Mesenchymal stem cell (in vitro differentiated cells and primary cell): ENCODE results near the gene BEST1.
A peak's percentile ranks its signal among the peaks of the same experiment; 100 is the strongest.
"Not testable (repeated sequence)": the region's sequence is repeated elsewhere in the genome, so short reads cannot be mapped to it uniquely, and the experiment has no call there.

Experiments used
- DNase-seq: peaks from one replicate; pipeline ENCODE4 v3.0.0-alpha.2; 2013
- H2AFZ ChIP-seq: one replicate; pipeline ENCODE4 v1.6.1; 2013; ENCODE audit warnings: low read depth, mild to moderate bottlenecking, control low read depth, inconsistent platforms, low read length, moderate library complexity
- H2AK5ac ChIP-seq: 2 replicates; pipeline ENCODE4 v1.6.1; 2013; ENCODE audit warnings: low read length, moderate library complexity, mild to moderate bottlenecking, inconsistent platforms; ENCODE audit not compliant: severe bottlenecking
- H2BK120ac ChIP-seq: one replicate; pipeline ENCODE4 v1.6.1; 2013; ENCODE audit warnings: low read depth, mild to moderate bottlenecking, inconsistent platforms, low read length, moderate library complexity
- H2BK12ac ChIP-seq, 2 experiments: one replicate each; pipeline ENCODE4 v1.6.1; 2013; ENCODE audit warnings: inconsistent platforms in 2 of 2, low read length in 2 of 2, mild to moderate bottlenecking in 2 of 2, moderate library complexity in 2 of 2, control low read depth in 1 of 2
- H2BK15ac ChIP-seq: one replicate; pipeline ENCODE4 v1.6.1; 2013; ENCODE audit warnings: mild to moderate bottlenecking, low read depth, inconsistent platforms; ENCODE audit not compliant: poor library complexity, severe bottlenecking
- H2BK5ac ChIP-seq: 2 replicates; pipeline ENCODE4 v1.6.1; 2013; ENCODE audit warnings: low read depth, mild to moderate bottlenecking, low read length, control low read depth, inconsistent platforms; ENCODE audit not compliant: poor library complexity, severe bottlenecking
- H3K14ac ChIP-seq, 2 experiments: one replicate each; pipeline ENCODE4 v1.6.1; 2013; ENCODE audit warnings: inconsistent platforms in 2 of 2, low read length in 2 of 2, control low read depth in 1 of 2, mild to moderate bottlenecking in 1 of 2, moderate library complexity in 1 of 2
- H3K18ac ChIP-seq, 2 experiments: one replicate each; pipeline ENCODE4 v1.6.1; 2013; ENCODE audit warnings: inconsistent platforms in 2 of 2, low read length in 2 of 2, control low read depth in 1 of 2, low read depth in 1 of 2, mild to moderate bottlenecking in 1 of 2
- H3K23ac ChIP-seq, 2 experiments: one replicate each; pipeline ENCODE4 v1.6.1; 2013; ENCODE audit warnings: inconsistent platforms in 2 of 2, low read length in 2 of 2, mild to moderate bottlenecking in 2 of 2, moderate library complexity in 2 of 2, control low read depth in 1 of 2
- H3K27ac ChIP-seq: 2 replicates; pipeline ENCODE4 v1.5.1; 2013; ENCODE audit warnings: mild to moderate bottlenecking, moderate library complexity, low read length, control low read depth, inconsistent platforms; ENCODE audit not compliant: poor library complexity, severe bottlenecking
- H3K27me3 ChIP-seq, 2 experiments: 2 replicates each; pipeline versions ENCODE4 v1.6.1 to v1.7.0; 2013; ENCODE audit warnings: low read length in 2 of 2, mild to moderate bottlenecking in 2 of 2, moderate library complexity in 2 of 2, control low read depth in 1 of 2, inconsistent platforms in 1 of 2; ENCODE audit not compliant: control insufficient read depth in 1 of 2, insufficient read depth in 1 of 2
- H3K36me3 ChIP-seq, 2 experiments: 2 replicates each; pipeline versions ENCODE4 v1.6.1 to v1.7.0; 2013; ENCODE audit warnings: low read length in 2 of 2, control low read depth in 1 of 2, inconsistent platforms in 1 of 2, low read depth in 1 of 2, mild to moderate bottlenecking in 1 of 2; ENCODE audit not compliant: insufficient read depth in 2 of 2, control insufficient read depth in 1 of 2
- H3K4ac ChIP-seq, 2 experiments: one replicate each; pipeline ENCODE4 v1.6.1; 2013; ENCODE audit warnings: inconsistent platforms in 2 of 2, low read length in 2 of 2, mild to moderate bottlenecking in 2 of 2, moderate library complexity in 2 of 2, control low read depth in 1 of 2, low read depth in 1 of 2
- H3K4me1 ChIP-seq: 2 replicates; pipeline ENCODE4 v1.6.1; 2013; ENCODE audit warnings: low read depth, low read length, control low read depth; ENCODE audit not compliant: control insufficient read depth, insufficient read depth
- H3K4me2 ChIP-seq: 2 replicates; pipeline ENCODE4 v1.6.1; 2013; ENCODE audit warnings: low read length, mild to moderate bottlenecking, inconsistent platforms; ENCODE audit not compliant: poor library complexity, severe bottlenecking
- H3K4me3 ChIP-seq, 2 experiments: 2 replicates each; pipeline versions ENCODE4 v1.5.1 to v1.7.0; 2013; ENCODE audit warnings: low read length in 2 of 2, mild to moderate bottlenecking in 2 of 2, control low read depth in 1 of 2, low read depth in 1 of 2; ENCODE audit not compliant: insufficient read depth in 1 of 2
- H3K79me1 ChIP-seq: replicated peaks from 2 replicates; pipeline ENCODE4 v1.6.1; 2013; ENCODE audit warnings: mild to moderate bottlenecking, control low read depth, low read length, inconsistent platforms; ENCODE audit not compliant: poor library complexity, severe bottlenecking
- H3K9ac ChIP-seq: 2 replicates; pipeline ENCODE4 v1.7.0; 2013; ENCODE audit warnings: mild to moderate bottlenecking, low read length, moderate library complexity
- H3K9me3 ChIP-seq: 2 replicates; pipeline ENCODE4 v1.7.0; 2013; ENCODE audit warnings: mild to moderate bottlenecking, low read length; ENCODE audit not compliant: control insufficient read depth
- H4K8ac ChIP-seq: one replicate; pipeline ENCODE4 v1.6.1; 2013; ENCODE audit warnings: inconsistent platforms, mild to moderate bottlenecking, low read length, moderate library complexity
- H4K91ac ChIP-seq: one replicate; pipeline ENCODE4 v1.6.1; 2013; ENCODE audit warnings: mild to moderate bottlenecking, low read length, inconsistent platforms
- WGBS: methylation state at CpG from one replicate; pipeline ENCODE4 v1.1.7; 2013; ENCODE audit warnings: mixed read lengths; 5-methylcytosine and 5-hydroxymethylcytosine counted together

Gene BEST1

GRCh38 chr11:61963016-61963281 is 12.8 kb downstream of the BEST1 start:
- Histone ChIP-seq H2AFZ (no peak overlapping the region), H3K36me3 (peaks cover 18 to 58% of the 10 kb centered on the region in 2 experiments), H3K14ac (no peak overlapping the region), H2BK12ac (peak overlapping the region in 1 of 2 experiments; percentile 29), H3K4me1 (peaks cover 23% of the 10 kb centered on the region), H3K27ac (no peak overlapping the region), H3K9me3 (no peaks in the 10 kb centered on the region), H4K91ac (no peak overlapping the region), H2BK15ac (no peak overlapping the region), H3K9ac (peak overlapping the region; percentile 99), H3K4me2 (no peak overlapping the region), H2BK5ac (no peak overlapping the region), H2AK5ac (peak overlapping the region; percentile 37), H3K4ac (no peak overlapping the region), H3K18ac (peak overlapping the region; percentile 11 to 21), H3K79me1 (peaks cover 2% of the 10 kb centered on the region), H2BK120ac (no peak overlapping the region), H3K23ac (no peak overlapping the region), H3K4me3 (no peak overlapping the region), H4K8ac (peak overlapping the region; percentile 27), H3K27me3 (no peaks in the 10 kb centered on the region)
- peak; percentile 67 for DNase-seq
- 100% methylated on average over 3 of the region's 3 CpGs for WGBS

DNA sequence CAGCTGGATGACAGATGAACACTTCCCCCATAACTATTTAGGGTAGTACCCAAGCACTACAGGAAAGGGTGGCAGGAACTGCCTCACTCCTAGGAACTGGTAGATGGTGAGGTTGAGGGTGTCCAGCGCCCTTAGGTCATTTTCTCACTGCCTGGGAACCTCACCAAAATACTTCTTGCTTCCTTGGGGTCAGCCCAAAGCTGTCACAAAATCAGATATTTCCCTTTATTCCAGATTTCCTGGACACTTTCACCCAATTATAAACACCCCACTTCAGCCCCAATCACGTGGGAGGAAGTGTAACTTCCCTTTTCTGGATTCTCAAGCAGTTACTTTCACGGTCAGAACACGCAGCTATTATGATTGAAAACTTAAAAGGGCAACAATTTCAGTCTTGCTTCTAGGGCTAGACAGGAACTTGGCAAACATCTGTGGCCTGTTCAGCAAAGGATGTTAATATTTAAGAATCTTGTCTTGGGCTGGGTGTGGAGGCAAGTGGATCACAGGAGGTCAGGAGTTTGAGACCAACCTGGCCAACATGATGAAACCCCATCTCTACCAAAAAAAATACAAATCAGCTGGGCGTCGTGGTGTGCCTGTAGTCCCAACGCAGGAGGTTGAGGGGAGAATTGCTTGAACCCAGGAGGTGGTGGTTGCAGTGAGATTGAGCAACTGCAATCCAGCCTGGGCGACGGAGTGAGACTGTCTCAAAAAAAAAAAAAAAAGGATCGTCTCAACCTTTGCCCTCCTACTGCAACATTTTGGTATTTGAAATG is 13.3 kb downstream of the BEST1 start:
- no peak overlapping the region for H3K23ac ChIP-seq
- H3K27me3 ChIP-seq, result no peaks in the 10 kb centered on the region
- H4K8ac ChIP-seq, result peak overlapping the region; percentile 27
- no peak overlapping the region for H2BK15ac ChIP-seq
- peaks cover 27% of the 10 kb centered on the region for H3K4me1 ChIP-seq
- no peak overlapping the region for H4K91ac ChIP-seq
- H3K4ac ChIP-seq, result no peak overlapping the region
- peak overlapping the region; percentile 37 for H2AK5ac ChIP-seq
- H3K9me3 ChIP-seq, result no peaks in the 10 kb centered on the region
- H3K27ac ChIP-seq, result no peak overlapping the region
- peak overlapping the region; percentile 11 to 21 for H3K18ac ChIP-seq
- H2AFZ ChIP-seq, result no peak overlapping the region
- H3K4me3 ChIP-seq, result peak overlapping the region in 1 of 2 experiments; percentile 90
- H3K9ac ChIP-seq, result peak overlapping the region; percentile 99
- H2BK5ac ChIP-seq, result no peak overlapping the region
- H3K79me1 ChIP-seq, result peaks cover 6% of the 10 kb centered on the region
- H3K36me3 ChIP-seq, result peaks cover 15 to 53% of the 10 kb centered on the region in 2 experiments
- H2BK120ac ChIP-seq, result no peak overlapping the region
- no peak overlapping the region for H3K14ac ChIP-seq
- peak overlapping the region in 1 of 2 experiments; percentile 29 for H2BK12ac ChIP-seq
- WGBS, result 76% methylated on average over 10 of the region's 10 CpGs
- DNase-seq, result no peak
- H3K4me2 ChIP-seq, result no peak overlapping the region

GRCh38 chr11:61964058-61964665 is 14.0 kb downstream of the BEST1 start:
- H2BK15ac ChIP-seq, result no peak overlapping the region
- H3K4me1 ChIP-seq, result peaks cover 29% of the 10 kb centered on the region
- 100% methylated on average over 2 of the region's 4 CpGs for WGBS
- no peak overlapping the region for H2BK5ac ChIP-seq
- no peak overlapping the region for H2BK12ac ChIP-seq
- no peaks in the 10 kb centered on the region for H3K27me3 ChIP-seq
- no peak overlapping the region for H3K4ac ChIP-seq
- H4K8ac ChIP-seq, result no peak overlapping the region
- peak; percentile 42 for DNase-seq
- no peaks in the 10 kb centered on the region for H3K9me3 ChIP-seq
- peak overlapping the region; percentile 99 for H3K9ac ChIP-seq
- H3K79me1 ChIP-seq, result peaks cover 8% of the 10 kb centered on the region
- H3K36me3 ChIP-seq, result peaks cover 15 to 46% of the 10 kb centered on the region in 2 experiments
- H2AK5ac ChIP-seq, result no peak overlapping the region
- H3K14ac ChIP-seq, result no peak overlapping the region
- H2AFZ ChIP-seq, result no peak overlapping the region
- no peak overlapping the region for H2BK120ac ChIP-seq
- no peak overlapping the region for H4K91ac ChIP-seq
- H3K4me2 ChIP-seq, result no peak overlapping the region
- H3K23ac ChIP-seq, result no peak overlapping the region
- peak overlapping the region in 1 of 2 experiments; percentile 90 for H3K4me3 ChIP-seq
- H3K27ac ChIP-seq, result no peak overlapping the region
- H3K18ac ChIP-seq, result no peak overlapping the region

- not testable (repeated sequence) for H2BK15ac ChIP-seq, H3K9me3 ChIP-seq, H2BK120ac ChIP-seq, H3K18ac ChIP-seq, H2AK5ac ChIP-seq, H4K8ac ChIP-seq, H3K14ac ChIP-seq, H3K23ac ChIP-seq, H2AFZ ChIP-seq, DNase-seq, H4K91ac ChIP-seq, H3K27ac ChIP-seq, H2BK5ac ChIP-seq, H2BK12ac ChIP-seq, H3K27me3 ChIP-seq, H3K79me1 ChIP-seq, H3K4ac ChIP-seq
- peaks cover 15 to 40% of the 10 kb centered on the region in 2 experiments for H3K36me3 ChIP-seq
- H3K4me2 ChIP-seq, result peak overlapping the region; percentile 27
- peak overlapping the region in 1 of 2 experiments; percentile 90 for H3K4me3 ChIP-seq
- H3K4me1 ChIP-seq, result peaks cover 29% of the 10 kb centered on the region
- WGBS, result 95% methylated on average over 9 of the region's 9 CpGs
- peak overlapping the region; percentile 99 for H3K9ac ChIP-seq
Observed at GRCh38 chr11:61964666-61965271, 14.6 kb downstream of the BEST1 start.
